ENCODE results near the gene ZNFX1.
"Not testable (repeated sequence)": the region's sequence is repeated elsewhere in the genome, so short reads cannot be mapped to it uniquely, and the experiment has no call there.

Gene ZNFX1

DNA sequence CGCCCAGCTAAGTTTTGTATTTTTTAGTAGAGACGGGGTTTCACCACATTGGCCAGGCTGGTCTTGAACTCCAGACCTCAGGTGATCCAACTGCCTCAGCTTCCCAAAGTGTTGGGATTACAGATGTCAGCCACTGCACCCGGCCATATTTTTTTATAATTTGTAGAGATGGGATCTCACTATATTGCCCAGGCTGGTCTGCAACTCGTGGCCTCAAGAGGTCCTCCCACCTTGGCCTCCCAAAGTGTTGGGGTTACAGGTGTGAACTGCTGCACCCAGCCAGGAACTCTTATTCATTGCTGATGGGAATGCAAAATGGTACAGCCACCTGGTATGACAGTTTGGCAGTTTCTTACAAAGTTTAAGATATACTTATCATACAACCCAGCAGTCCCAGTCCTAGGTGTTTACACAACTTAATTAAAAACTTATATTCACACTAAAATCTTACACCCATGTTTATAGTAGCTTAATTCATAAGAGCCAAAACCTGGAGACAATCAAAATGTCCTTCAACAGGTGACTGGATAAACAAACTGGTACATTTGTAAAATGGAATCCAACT, 78.0 kb downstream of the ZNFX1 start:
- DNase-seq, result no peak

DNA sequence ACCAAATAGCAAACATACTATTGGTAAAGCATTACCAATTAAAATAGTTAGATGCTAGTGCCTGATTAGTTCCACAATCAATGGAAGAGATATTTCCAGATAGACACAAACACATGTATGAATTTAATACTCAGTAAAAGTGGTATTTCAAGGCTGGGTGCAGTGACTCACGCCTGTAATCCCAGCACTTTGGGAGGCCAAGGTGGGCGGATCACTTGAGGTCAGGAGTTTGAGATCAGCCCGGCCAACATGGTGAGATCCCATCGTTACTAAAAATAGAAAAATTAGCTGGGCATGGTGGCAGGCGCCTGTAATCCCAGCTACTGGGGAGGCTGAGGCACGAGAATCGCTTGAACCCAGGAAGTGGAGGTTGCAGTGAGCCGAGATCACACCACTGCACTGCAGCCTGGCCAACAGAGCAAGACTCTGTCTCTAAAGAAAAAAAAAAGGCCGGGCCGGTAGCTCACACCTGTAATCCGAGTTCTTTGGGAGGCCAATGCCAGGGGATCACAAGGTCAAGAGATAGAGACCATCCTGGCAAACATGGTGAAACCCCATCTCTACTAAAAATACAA, 84.8 kb downstream of the ZNFX1 start:
- not testable (repeated sequence) for DNase-seq

All from NCI-H2107 (cell line).